ENCODE measurements around the gene ALDH4A1.
"Not testable (repeated sequence)": the region's sequence is repeated elsewhere in the genome, so short reads cannot be mapped to it uniquely, and the experiment has no call there.

The ALDH4A1 gene

DNA sequence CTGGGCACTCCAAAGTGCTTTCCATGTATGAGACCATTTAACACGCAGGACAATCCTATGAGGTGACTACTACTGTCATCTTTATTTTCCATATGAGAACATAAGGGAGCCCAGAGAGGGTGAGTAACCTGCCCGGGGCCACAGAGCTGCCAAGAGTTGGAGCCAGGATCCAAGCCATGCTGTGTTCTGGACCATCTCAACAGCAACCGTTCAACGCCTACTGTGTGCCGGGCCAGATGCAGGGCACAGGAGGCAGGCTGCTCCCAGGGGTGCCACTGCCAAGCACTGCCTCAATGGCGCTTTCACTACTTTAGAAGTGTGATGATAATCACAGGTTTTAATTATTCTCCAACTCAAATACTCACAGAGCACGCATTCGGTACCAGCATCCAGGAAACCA is 3.8 kb downstream of the ALDH4A1 start:
- DNase-seq: no peak

GRCh38 chr1:18895317-18895716 is 7.0 kb downstream of the ALDH4A1 start:
- no peak for DNase-seq

DNA sequence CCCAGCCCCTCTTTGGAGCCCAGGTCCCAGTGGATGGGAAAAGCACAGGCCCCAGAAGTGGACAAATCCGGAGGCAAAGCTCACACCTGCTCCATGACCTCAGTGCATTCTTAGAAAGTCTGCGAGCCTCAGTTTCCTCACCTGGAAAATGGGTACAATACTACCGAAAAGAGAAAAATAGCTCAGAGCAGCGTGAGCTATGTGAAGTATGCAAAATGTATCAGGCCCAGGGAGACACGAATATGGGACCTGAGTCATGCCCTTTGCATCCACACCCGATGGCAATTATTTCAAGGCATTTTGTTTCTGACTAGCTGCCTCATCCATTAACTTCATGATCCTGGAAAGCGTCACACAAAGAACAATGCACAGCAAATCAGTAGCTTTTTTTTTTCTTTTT is 9.2 kb downstream of the ALDH4A1 start:
- DNase-seq: no peak

DNA sequence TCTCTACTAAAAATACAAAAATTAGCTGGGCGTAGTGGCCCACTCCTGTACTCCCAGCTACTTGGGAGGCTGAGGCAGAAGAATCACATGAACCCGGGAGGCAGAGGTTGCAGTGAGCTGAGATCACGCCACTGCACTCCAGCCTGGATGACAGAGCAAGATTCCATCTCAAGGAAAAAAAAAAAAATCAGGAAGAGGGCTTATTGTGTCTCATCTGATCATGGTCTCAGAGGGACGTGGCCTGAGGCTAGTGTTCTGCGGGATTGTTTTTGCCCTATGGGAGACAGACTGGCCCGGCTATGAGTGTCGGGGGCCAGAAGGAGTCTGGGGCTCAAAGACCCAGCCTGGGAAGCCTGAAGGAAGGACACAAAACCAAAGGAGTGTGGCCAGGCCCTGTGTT is 10.5 kb downstream of the ALDH4A1 start:
- DNase-seq: not testable (repeated sequence)

DNA sequence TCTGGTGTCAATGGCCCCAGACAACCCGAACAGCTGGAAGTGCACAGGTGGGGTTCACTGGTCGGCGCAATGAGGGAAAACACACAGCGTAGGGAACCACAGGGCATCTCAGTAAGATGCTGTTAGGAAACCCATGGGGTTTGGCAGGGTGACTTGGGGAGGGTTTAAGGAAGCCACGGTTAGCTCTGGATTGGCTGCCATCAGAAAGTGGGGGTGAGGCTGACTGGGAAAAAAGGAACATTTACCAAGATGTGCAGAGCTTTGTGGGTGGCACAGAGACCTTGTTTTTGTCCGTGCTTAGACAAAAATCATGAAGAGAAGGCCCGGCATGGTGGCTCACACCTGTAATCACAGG is 11.0 kb downstream of the ALDH4A1 start:
- no peak for DNase-seq

DNA sequence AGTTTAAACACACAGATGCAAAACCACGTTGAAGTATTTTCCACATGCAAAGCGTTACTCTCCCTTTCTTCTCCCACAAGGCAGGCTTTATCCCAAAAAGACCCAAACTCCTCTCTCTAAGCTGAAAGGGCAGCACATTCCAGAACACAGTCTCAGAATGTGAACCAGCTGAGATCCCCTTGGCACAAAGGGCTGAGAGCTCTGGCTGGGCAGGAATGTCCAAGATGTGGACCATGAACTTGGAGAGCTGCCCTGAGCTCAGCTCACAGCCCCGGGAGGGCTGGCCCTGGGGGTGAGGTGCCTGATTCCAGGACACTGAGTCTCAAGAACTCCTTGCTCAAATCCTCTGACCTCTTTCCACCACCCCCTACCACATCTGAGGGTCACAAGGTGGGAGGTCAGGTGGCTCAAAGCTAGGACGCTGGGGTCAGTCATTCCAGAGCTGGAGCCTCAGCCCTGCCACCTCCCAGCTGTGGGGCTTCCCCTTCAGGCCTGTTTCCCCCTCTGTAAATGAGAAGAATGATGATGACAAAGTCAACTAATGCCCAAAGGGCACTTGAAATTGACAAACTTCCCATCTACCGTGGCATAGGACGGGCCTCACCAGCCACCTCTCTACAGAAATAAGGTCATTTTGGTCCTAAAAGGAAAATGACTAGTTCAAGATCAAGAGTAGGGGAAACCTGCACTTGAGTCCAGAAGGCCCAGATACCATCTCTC is 11.5 kb downstream of the ALDH4A1 start:
- no peak for DNase-seq

DNA sequence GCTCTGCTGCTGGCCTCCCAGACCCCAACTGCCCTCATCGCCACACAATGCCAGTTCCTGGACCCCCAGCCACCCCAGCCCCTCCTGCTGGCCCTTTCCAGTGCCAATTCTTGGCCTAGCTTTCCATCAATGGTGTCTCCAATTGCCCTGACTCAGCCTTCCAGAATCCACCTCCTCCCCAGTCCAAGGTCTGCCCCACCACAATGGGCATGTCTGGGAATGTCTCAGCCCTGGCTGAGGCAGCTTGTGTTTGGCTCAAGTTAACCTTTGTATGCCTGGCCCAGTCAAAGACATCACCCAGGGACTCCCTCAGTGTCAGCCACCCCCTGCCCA is 16.4 kb downstream of the ALDH4A1 start:
- DNase-seq: no peak

DNA sequence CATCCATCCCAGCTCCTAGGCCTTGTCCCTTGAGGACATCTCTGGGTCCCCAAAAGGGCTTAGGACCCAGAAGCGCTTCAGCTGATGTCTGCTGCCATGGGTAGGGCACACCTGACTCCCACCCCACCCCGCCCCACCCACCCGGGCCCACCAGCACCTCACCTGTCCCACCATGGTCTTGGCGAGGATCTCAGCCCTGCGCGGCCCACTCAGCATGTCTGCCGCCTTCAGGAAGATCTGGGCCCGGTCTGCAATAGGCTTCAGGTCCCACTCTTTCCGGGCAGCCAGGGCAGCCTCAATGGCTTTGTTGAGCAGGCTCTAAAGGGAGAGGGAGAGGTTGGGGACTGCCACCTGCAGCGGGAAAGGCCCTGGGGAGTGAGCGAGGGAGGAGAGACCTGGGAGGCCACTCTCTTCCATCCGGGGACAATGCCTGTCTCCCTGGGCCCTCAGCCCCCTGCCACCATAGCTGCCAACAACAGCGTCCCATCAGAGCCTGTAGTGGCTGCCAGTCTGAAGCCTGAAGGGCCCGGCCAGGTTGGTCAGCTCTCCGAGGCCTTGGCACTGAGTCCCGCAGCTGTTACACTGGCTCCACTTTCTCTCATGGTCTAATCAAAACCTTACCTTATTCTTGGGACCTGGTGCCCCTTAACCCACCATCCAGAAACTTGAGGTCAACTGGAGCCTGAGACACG is 16.9 kb downstream of the ALDH4A1 start:
- no peak for DNase-seq

DNA sequence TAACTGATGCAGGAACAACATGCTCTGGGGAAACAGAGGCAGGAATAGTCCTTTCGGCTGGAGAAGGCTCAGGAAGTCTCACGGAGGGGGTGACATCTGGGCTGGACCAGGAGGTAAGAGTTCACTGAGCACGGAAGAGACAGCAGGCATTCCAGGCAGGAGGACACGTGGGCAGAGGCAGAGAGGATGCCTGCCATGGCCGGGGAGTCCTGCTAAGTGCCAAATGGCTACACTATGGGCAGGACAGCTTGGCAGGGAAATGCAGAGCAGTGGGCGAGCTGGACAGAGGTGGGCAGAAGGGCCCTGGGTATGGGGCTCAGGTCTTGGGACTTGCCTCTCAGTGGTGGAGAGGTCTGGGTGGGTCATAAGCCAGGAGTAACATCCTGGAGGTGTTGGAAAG is 17.6 kb downstream of the ALDH4A1 start:
- no peak for DNase-seq

DNA sequence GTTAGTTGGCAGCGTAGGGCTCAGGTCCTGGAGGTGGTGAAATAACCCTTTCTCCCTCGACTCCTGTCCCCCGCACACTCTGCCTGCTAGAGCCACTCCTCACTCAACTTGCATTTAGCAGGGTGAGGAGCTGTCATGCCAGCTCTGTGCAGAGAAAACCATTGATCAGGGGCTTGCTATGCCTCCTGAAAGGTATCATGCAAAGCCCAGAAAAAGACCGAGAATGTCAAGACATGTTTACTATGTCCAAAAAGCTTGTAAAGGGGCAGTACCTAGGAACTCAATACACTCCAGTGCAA is 18.0 kb downstream of the ALDH4A1 start:
- no peak for DNase-seq

- DNase-seq: peak; percentile 36 to 72 (median 53)
These were observed 18.5 kb downstream of the ALDH4A1 start for GRCh38 chr1:18883636-18884418.

GRCh38 chr1:18883079-18883478 is 19.3 kb downstream of the ALDH4A1 start:
- DNase-seq: no peak

DNA sequence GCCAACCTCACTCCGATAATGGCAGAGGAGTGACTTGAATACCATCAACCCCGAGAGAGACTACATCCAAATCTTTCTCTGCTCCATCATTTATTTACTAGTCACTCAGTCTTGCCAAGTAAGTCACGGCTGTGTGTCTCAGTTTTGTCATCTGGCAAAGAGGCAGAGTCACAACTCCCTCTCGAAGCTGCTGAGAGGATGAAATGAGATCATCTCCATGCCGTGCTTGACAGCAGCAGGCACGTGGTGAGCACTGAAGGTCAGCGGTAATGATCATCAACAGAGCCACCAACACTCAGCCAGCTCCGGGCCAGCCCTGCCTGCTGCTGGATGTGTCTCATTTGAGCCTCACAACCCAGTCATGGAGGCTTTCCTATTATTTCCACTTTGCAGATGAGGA is 19.9 kb downstream of the ALDH4A1 start:
- no peak for DNase-seq

DNA sequence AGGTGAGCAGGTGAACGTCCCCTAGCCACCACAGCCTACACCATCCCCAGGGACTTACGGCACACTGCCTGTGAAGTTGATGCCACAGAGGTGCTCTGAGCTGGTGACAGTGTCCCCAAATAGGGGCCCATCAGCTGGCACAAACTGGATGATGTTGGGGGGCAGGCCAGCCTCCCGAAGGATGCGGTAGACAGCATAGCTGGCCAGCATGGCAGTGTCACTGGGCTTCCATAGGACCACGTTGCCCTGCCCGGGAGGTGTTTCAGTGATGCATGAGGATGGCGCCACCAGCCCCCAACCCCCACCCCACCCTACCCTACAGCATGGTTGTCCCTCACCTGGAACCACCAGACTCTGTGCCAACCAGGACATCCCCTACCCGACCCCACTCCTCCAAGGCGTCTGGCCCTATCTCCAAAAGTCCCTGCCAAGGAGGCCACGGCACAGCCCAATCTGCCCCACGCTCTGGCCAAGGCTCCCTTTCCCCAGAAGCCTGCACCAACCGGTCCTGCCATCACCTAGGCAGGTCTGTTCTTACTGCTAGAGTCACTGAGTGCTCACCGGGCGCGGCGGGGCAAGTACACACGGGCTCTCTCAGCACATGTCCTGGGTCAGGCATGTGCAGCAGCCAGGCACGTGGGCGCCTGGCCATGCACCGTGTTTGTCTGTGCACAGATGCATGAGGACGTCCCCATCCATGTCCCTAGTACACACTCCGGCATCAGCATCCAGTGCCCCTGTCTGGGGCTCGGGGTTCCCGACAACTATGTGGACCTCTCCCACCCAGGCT is 20.5 kb downstream of the ALDH4A1 start:
- DNase-seq: no peak

- no peak for DNase-seq
These were observed 21.2 kb downstream of the ALDH4A1 start for GRCh38 chr1:18881164-18881563.

GRCh38 chr1:18880585-18880984 is 21.8 kb downstream of the ALDH4A1 start:
- no peak for DNase-seq

DNA sequence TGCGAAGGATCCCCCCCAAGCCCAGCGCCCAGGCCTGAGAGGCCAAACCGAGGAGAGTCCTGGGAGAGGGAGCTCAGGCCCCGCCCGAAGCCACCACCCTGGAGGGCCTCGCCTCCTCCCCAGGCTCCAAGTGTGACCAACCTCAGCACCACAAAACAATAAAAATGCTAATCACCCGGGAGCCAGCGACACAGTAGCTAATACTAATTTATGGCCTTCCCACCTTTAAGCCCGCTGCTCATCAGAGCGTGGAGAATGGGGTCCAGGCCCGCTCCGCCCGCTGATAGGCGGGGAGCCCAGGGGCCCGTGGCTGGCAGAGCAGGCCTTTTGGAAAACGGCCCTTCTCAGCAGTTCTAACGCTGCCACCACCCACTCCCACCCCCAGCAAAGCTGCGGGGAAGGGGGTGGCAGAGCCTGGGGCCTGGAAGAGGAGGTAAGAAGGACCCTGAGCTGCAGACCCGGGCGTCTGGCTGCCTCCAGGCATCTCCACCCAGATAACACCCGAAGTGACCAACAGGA is 22.5 kb downstream of the ALDH4A1 start:
- no peak for DNase-seq

DNA sequence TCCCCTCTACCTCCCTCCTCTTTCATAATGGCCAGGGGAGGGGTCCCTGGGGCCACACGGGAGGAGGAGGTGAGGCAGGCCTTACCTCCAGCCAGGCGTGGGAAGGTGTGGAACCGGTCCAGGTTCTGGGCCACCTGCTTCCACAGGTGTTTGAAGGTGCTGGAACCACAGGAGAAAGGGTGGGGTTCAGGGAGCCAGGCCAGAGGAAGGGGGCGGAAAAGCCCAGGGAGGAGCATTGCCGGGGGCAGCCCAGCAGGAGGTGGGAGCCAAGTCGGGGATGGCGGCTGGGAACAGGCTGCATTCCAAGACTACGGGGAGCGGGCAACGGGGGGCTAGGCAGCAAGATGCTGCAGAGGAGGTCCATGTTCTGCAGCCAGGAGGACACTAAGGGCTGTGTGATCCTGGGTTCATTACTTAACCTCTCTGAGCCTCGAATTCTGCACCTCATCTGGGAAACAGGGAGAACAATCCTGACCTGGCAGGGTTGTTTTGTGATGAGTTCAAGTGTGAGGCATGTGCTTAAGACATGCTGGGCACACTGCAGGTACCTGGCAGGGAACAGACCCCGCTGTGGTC is 23.1 kb downstream of the ALDH4A1 start:
- no peak for DNase-seq

GRCh38 chr1:18878538-18879214 is 23.7 kb downstream of the ALDH4A1 start:
- DNase-seq: no peak

DNA sequence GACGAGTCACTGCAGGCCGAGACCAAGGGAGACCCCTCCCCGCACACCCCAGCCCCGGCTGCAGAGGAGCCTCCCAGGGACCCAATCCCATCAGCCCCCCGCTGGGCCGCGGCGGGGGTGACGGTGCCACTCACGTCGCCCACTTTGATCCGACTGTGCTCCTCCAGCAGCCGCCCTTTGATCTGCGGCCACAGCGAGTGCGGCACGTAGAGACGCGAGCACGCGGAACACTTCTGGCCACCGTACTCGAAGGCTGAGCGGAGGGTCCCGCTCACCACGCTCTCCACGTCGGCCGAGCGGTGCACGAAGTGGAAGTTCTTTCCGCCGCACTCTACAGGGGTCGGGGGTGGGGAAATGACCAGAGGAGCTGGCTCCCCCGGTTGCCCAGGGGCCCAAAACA is 25.1 kb downstream of the ALDH4A1 start:
- no peak for DNase-seq

DNA sequence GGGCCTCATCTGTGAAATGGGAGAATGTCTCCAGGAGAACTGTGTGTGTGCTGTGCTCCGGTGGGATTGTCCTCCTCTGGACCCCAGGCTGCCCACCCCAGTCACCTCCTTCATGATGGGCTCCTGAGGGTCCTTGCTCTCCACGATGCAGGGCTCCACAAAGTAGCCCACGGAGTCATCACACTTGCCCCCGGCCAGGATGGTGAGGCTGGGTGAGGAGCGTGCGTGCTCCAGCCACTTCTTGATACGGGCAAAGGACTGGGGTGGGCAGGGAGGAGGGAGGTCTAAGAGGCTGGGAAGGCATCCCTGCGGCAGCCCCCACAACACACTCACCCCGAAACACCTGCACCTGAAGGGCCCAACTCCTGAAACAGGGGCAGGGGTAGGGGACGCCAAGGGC is 26.1 kb downstream of the ALDH4A1 start:
- DNase-seq: no peak

DNA sequence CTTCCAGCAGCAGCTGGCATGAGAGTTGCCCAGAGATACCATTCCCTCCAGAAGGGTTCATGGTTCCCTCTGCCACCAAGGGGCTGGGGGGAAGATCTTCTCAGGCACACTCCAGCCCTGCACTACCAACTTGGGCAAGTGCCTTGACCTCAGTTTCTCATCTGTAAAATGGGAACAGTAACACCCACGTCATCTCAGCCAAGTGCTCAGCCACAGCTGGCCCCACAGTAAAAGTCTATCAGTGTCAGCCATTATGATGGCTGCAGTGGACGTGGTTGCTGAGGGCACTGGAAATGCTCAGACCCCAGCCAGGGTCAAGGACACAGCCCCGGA is 26.6 kb downstream of the ALDH4A1 start:
- no peak for DNase-seq

Data from stimulated activated naive CD4-positive, alpha-beta T cell (primary cell).